H1 (cell line): Measurements from ENCODE around the gene METTL8. TPM values are rescaled to one million over a fixed set of nuclear protein-coding genes. Genes with fewer than 3 reads are reported as not detected.

Experiments
- CTCF ChIA-PET: fragments of 300-600 bp; sonication (Branson Sonifier 250); formaldehyde crosslinking; loops from one replicate; lab custom pipeline; 2021; ENCODE audit not compliant: partially characterized antibody; lab: Charles Lee
- POLR2A ChIA-PET: fragments of 300-600 bp; sonication (Branson Sonifier 250); formaldehyde crosslinking; loops from one replicate; lab custom pipeline; 2021; ENCODE audit warnings: inconsistent platforms; ENCODE audit not compliant: partially characterized antibody; lab: Charles Lee
- DNase-seq, 2 experiments: peaks; one replicate each; pipeline versions ENCODE4 v3.0.0 to v3.0.0-alpha.2; 2010 to 2022; ENCODE audit warnings: low spot score in 2 of 2, low read depth in 1 of 2, mixed read lengths in 1 of 2
- FAIRE-seq: peaks from 2 replicates; lab custom pipeline; 2011; peaks lifted over from hg19 to GRCh38; lab: Jason Lieb, UNC
- H2AFZ ChIP-seq: 2 replicates; pipeline ENCODE4 v1.8.1; 2012; ENCODE audit warnings: low read length, inconsistent platforms
- H2AK5ac ChIP-seq: 2 replicates; pipeline ENCODE4 v1.6.1; 2013; ENCODE audit warnings: low read depth, low read length
- H2BK120ac ChIP-seq: replicated peaks from 2 replicates; pipeline ENCODE3; 2013; ENCODE audit warnings: low read depth, low read length, inconsistent platforms
- H2BK12ac ChIP-seq: 2 replicates; pipeline ENCODE4 v1.6.1; 2013; ENCODE audit warnings: low read depth, low read length
- H2BK15ac ChIP-seq: 2 replicates; pipeline ENCODE4 v1.6.1; 2013; ENCODE audit warnings: low read length
- H2BK20ac ChIP-seq: 2 replicates; pipeline ENCODE4 v1.6.1; 2013; ENCODE audit warnings: low read length
- H2BK5ac ChIP-seq: 2 replicates; pipeline ENCODE4 v1.6.1; 2013; ENCODE audit warnings: low read depth, low read length
- H3K14ac ChIP-seq: 2 replicates; pipeline ENCODE4 v1.6.1; 2013; ENCODE audit warnings: inconsistent platforms; ENCODE audit not compliant: insufficient read length
- H3K18ac ChIP-seq: 2 replicates; pipeline ENCODE4 v1.6.1; 2013; ENCODE audit warnings: low read length; ENCODE audit errors: extremely low read depth
- H3K23ac ChIP-seq: 2 replicates; pipeline ENCODE4 v1.6.1; 2013; ENCODE audit warnings: inconsistent platforms; ENCODE audit not compliant: insufficient read length
- H3K23me2 ChIP-seq: 2 replicates; pipeline ENCODE4 v1.6.1; 2013; ENCODE audit warnings: low read depth, low read length
- H3K27ac ChIP-seq: 2 replicates; pipeline ENCODE4 v1.6.1; 2011; ENCODE audit warnings: low read depth, low read length, inconsistent platforms
- H3K27me3 ChIP-seq, 4 experiments: replicated peaks in 1 of 4; 1 replicate in 1 of 4; 2 replicates in 3 of 4; pipeline versions ENCODE4 v1.6.1 to v1.8.1; 2011 to 2013; ENCODE audit warnings: low read length in 3 of 4, mild to moderate bottlenecking in 3 of 4, inconsistent platforms in 2 of 4, mixed read lengths in 2 of 4, moderate library complexity in 1 of 4; ENCODE audit not compliant: control insufficient read depth in 3 of 4, insufficient read depth in 3 of 4; ENCODE audit errors: extremely low read depth in 1 of 4
- H3K36me3 ChIP-seq, 4 experiments: 2 replicates each; pipeline versions ENCODE4 v1.6.1 to v1.8.1; 2011 to 2013; ENCODE audit warnings: mild to moderate bottlenecking in 4 of 4, low read length in 3 of 4, moderate library complexity in 2 of 4, control low read depth in 1 of 4, inconsistent platforms in 1 of 4; ENCODE audit not compliant: insufficient read depth in 4 of 4, control insufficient read depth in 2 of 4
- H3K4ac ChIP-seq: replicated peaks from 2 replicates; pipeline ENCODE3; 2013; ENCODE audit warnings: low read length, low read depth, mixed read lengths, inconsistent platforms; ENCODE audit not compliant: insufficient read length
- H3K4me1 ChIP-seq, 4 experiments: replicated peaks in 1 of 4; 1 replicate in 1 of 4; 2 replicates in 3 of 4; pipeline versions ENCODE4 v1.6.1 to v1.8.1; 2011 to 2013; ENCODE audit warnings: low read length in 3 of 4, inconsistent platforms in 2 of 4, mixed read lengths in 1 of 4; ENCODE audit not compliant: insufficient read depth in 4 of 4, control insufficient read depth in 3 of 4
- H3K4me2 ChIP-seq, 2 experiments: 2 replicates each; pipeline versions ENCODE4 v1.6.1 to v1.8.1; 2011 to 2013; ENCODE audit warnings: low read depth in 2 of 2, low read length in 2 of 2, control low read depth in 1 of 2, inconsistent platforms in 1 of 2, mild to moderate bottlenecking in 1 of 2; ENCODE audit not compliant: insufficient read depth in 1 of 2
- H3K4me3 ChIP-seq, 4 experiments: fragments of 200-600, 300-600 bp in 1 of 4; sonication (generic), shearing (Covaris generic), sonication (Bioruptor Twin) in 1 of 4; 2 replicates each; pipeline versions ENCODE4 v1.5.1 to v1.8.1; 2011 to 2016; ENCODE audit warnings: low read length in 4 of 4, low read depth in 3 of 4, control low read depth in 2 of 4, inconsistent platforms in 2 of 4, mild to moderate bottlenecking in 2 of 4, mixed read lengths in 1 of 4, moderate library complexity in 1 of 4; ENCODE audit not compliant: insufficient read depth in 2 of 4; ENCODE audit errors: extremely low read depth in 1 of 4
- H3K56ac ChIP-seq: replicated peaks from 2 replicates; pipeline ENCODE3; 2013; ENCODE audit warnings: low read depth, mild to moderate bottlenecking, mixed read lengths, low read length, inconsistent platforms; ENCODE audit not compliant: insufficient read length
- H3K79me1 ChIP-seq: 2 replicates; pipeline ENCODE4 v1.6.1; 2013; ENCODE audit warnings: low read depth, low read length, control low read depth
- H3K79me2 ChIP-seq, 2 experiments: 2 replicates each; pipeline versions ENCODE4 v1.6.1 to v1.8.1; 2012 to 2013; ENCODE audit warnings: low read length in 2 of 2, mild to moderate bottlenecking in 2 of 2, inconsistent platforms in 1 of 2; ENCODE audit not compliant: insufficient read depth in 2 of 2, control insufficient read depth in 1 of 2
- H3K9ac ChIP-seq, 4 experiments: replicated peaks in 1 of 4; 1 replicate in 1 of 4; 2 replicates in 3 of 4; pipeline versions ENCODE4 v1.6.1 to v1.8.1; 2011 to 2013; ENCODE audit warnings: low read depth in 3 of 4, low read length in 3 of 4, control low read depth in 2 of 4, mild to moderate bottlenecking in 2 of 4, moderate library complexity in 2 of 4, inconsistent platforms in 1 of 4; ENCODE audit errors: extremely low read depth in 1 of 4
- H3K9me3 ChIP-seq, 2 experiments: 2 replicates each; pipeline versions ENCODE4 v1.6.1 to v1.8.1; 2012 to 2013; ENCODE audit warnings: mild to moderate bottlenecking in 2 of 2, moderate library complexity in 2 of 2, control low read depth in 1 of 2, inconsistent platforms in 1 of 2, low read depth in 1 of 2, low read length in 1 of 2, mixed read lengths in 1 of 2; ENCODE audit not compliant: insufficient read depth in 2 of 2
- H4K20me1 ChIP-seq, 2 experiments: replicated peaks in 1 of 2; 2 replicates each; pipeline versions ENCODE3 to v1.8.1; 2011 to 2013; ENCODE audit warnings: inconsistent platforms in 2 of 2, low read length in 2 of 2, mild to moderate bottlenecking in 1 of 2; ENCODE audit not compliant: insufficient read depth in 2 of 2, control insufficient read depth in 1 of 2
- H4K5ac ChIP-seq: 2 replicates; pipeline ENCODE4 v1.6.1; 2013; ENCODE audit warnings: low read length, low read depth, mixed read lengths, inconsistent platforms; ENCODE audit not compliant: insufficient read length
- H4K8ac ChIP-seq: 2 replicates; pipeline ENCODE4 v1.8.0; 2013; ENCODE audit warnings: mild to moderate bottlenecking, moderate library complexity, low read length, inconsistent platforms; ENCODE audit not compliant: insufficient read depth; ENCODE audit errors: extremely low read depth
- H4K91ac ChIP-seq: replicated peaks from 2 replicates; pipeline ENCODE3; 2013; ENCODE audit warnings: low read length, mixed read lengths, inconsistent platforms; ENCODE audit not compliant: insufficient read length
- ASH2L ChIP-seq: fragments of 200-600, 300-600 bp; sonication (generic); IDR thresholded peaks from one replicate; pipeline ENCODE4 v1.7.1; 2017; ENCODE audit warnings: low read length
- CBX5 ChIP-seq: fragments of 300-800, 300-1000 bp; sonication (generic); IDR thresholded peaks from 2 replicates; pipeline ENCODE4 v1.7.1; 2016; ENCODE audit warnings: antibody characterized with exemption, low read length, low read depth
- CTCF ChIP-seq, 3 experiments: IDR thresholded peaks; 1 replicate in 2 of 3; 2 replicates in 1 of 3; pipeline versions ENCODE4 v1.5.1 to v1.6.1; 2011; ENCODE audit warnings: low read length in 3 of 3, mild to moderate bottlenecking in 3 of 3, inconsistent platforms in 2 of 3, low read depth in 1 of 3, moderate library complexity in 1 of 3; ENCODE audit not compliant: insufficient read depth in 1 of 3; ENCODE audit errors: control extremely low read depth in 1 of 3
- EZH2 ChIP-seq: fragments of 200-600 bp; sonication (generic); IDR thresholded peaks from 2 replicates; pipeline ENCODE4 v1.7.1; 2012; ENCODE audit warnings: low read depth, mild to moderate bottlenecking, moderate library complexity, low read length, inconsistent platforms; ENCODE audit not compliant: severe bottlenecking
- GABPA ChIP-seq: IDR thresholded peaks from 2 replicates; pipeline ENCODE4 v1.6.1; 2011; ENCODE audit warnings: mild to moderate bottlenecking, low read length, moderate library complexity, borderline replicate concordance; ENCODE audit not compliant: insufficient read depth
- RFX5 ChIP-seq: IDR thresholded peaks from 2 replicates; pipeline ENCODE4 v1.6.1; 2011; ENCODE audit warnings: low read depth, low read length, improper control_type of control experiment, borderline replicate concordance
- SAP30 ChIP-seq: fragments of 300-600 bp; sonication (generic); IDR thresholded peaks from 2 replicates; pipeline ENCODE4 v1.7.1; 2012; ENCODE audit warnings: low read length, moderate library complexity, mild to moderate bottlenecking, inconsistent platforms; ENCODE audit not compliant: insufficient read depth, insufficient replicate concordance
- SIX5 ChIP-seq: IDR thresholded peaks from 2 replicates; pipeline ENCODE4 v1.6.1; 2011; ENCODE audit warnings: mild to moderate bottlenecking, low read depth, low read length
- SUZ12 ChIP-seq: fragments of 200-600 bp; sonication (generic); IDR thresholded peaks from 2 replicates; pipeline ENCODE4 v1.6.1; 2012; ENCODE audit warnings: mild to moderate bottlenecking, inconsistent platforms, low read length, moderate library complexity, mixed read lengths
- YY1 ChIP-seq: IDR thresholded peaks from 2 replicates; pipeline ENCODE4 v1.6.1; 2011; ENCODE audit warnings: low read depth, mild to moderate bottlenecking, low read length
- WGBS, 2 experiments: shearing (Covaris generic) in 1 of 2; methylation state at CpG; one replicate each; pipeline versions ENCODE4 v1.1.6 to v1.1.7; 2013 to 2015; ENCODE audit warnings: low lambda C conversion rate in 2 of 2, mixed read lengths in 2 of 2, inconsistent platforms in 1 of 2, low coverage in 1 of 2, missing lambda C conversion rate in 1 of 2; ENCODE audit not compliant: insufficient replicate concordance in 2 of 2, insufficient coverage in 1 of 2, insufficient read length in 1 of 2; ENCODE audit errors: extremely low coverage in 1 of 2, missing lambda C conversion rate in 1 of 2; 5-methylcytosine and 5-hydroxymethylcytosine counted together
- polyA plus RNA-seq, 7 experiments: library from polyadenylated mRNA; depleted of rRNA in 3 of 7; stranded (reverse) in 5 of 7; unstranded in 2 of 7; fragments of >200 nt in 5 of 7; fragments of 200-250 nt in 2 of 7; gene quantifications; 1 replicate in 5 of 7; 2 replicates in 1 of 7; 4 replicates in 1 of 7; pipeline versions ENCODE4 v1.2.1 to v1.2.3, GENCODE V29; 2011 to 2013; ENCODE audit warnings: missing spikeins in 2 of 7, mixed read lengths in 2 of 7
- total RNA-seq: library from RNA; stranded (reverse); fragmentation: NEBNext Ultra II Directional; extraction: Animal tissue kit (Norgen Biotek cat#: 25700); gene quantifications from 2 replicates; pipeline ENCODE4 v1.2.1, GENCODE V29; 2021

The METTL8 gene
- total and polyA plus RNA-seq, 2 of the 8 experiments (the other 6 are each of a cell fraction or from before 2014, with no cell fraction given): 17.6 to 79.7 TPM

DNA sequence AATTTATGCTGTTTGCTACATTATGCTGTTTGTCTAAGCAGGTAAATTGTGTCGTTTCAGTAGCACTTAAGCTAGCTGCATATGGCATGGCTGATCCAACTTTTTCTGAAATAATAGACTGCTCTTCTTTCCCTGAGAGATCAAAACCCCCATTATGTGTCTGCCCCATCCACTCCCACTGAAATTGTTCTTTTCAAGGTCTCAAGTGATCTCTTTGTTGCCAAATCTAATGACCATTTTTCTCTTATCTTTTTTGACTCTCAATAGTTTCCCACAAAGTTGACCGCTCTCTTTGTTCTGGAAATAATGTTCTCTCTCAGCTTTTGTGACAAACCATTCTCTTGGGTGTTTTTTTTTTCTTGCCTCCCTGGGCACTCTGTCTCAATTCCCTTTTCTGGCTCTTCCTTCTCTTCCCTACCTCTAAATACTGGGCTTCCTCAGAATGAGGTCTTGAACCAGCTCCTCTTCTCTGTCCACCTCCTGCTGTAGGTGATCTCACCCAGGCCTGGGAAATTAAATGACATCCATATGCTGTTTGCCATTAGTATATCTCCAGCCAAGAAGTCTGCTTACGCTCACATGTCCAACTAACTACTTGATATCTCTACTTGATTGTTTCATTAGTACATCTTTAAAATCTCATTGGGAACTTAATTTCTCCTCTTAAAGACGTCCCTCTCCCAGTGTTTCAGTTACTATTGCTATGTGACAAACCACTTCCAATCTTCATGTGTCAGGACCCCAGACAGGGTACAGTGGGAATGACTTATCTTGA, 165.7 kb downstream of the METTL8 start:
- CTCF ChIA-PET: interaction anchor here (1.4 kb wide), 1 partner anchor 18 kb away, joined by 4 read pairs; no protein-coding TSS in a partner anchor
- TF ChIP-seq CTCF (IDR thresholded peaks at IDR 0.05; ENCODE audit: control extremely low read depth in 1 of 3, insufficient read depth in 1 of 3, low read depth in 1 of 3, low read length in 3 of 3) (no peak), CBX5 (no peak), SUZ12 (no peak), RFX5 (no peak), SIX5 (no peak), ASH2L (no peak), SAP30 (no peak), EZH2 (no peak), YY1 (no peak), GABPA (no peak)

More for the DNA sequence above, 165.7 kb downstream of the METTL8 start:
- WGBS, 2 experiments: 92% methylated on average over 4 of the region's 4 CpGs; no CpG with 5 or more reads in 1 of the 2 experiments
- Histone ChIP-seq H3K23me2 (no peaks in the 10 kb centered on the region), H2BK20ac (no peak overlapping the region), H3K4me3 (no peak overlapping the region), H3K9me3 (no peaks in the 10 kb centered on the region), H3K9ac (no peak overlapping the region), H4K5ac (no peak overlapping the region), H4K8ac (no peak overlapping the region), H3K36me3 (no peaks in the 10 kb centered on the region), H2BK120ac (no peak overlapping the region), H3K14ac (no peak overlapping the region), H3K4me1 (peaks cover 0 to 3% (median 0%) of the 10 kb centered on the region in 4 experiments; a peak in 2 of 7 replicates), H2AFZ (no peak overlapping the region), H3K18ac (no peak overlapping the region), H2AK5ac (no peak overlapping the region), H2BK15ac (no peak overlapping the region), H2BK5ac (no peak overlapping the region), H3K27ac (no peak overlapping the region), H3K23ac (no peak overlapping the region), H3K56ac (no peak overlapping the region), H3K27me3 (no peaks in the 10 kb centered on the region), H3K4me2 (no peak overlapping the region), H3K79me1 (no peaks in the 10 kb centered on the region), H3K79me2 (no peaks in the 10 kb centered on the region), H2BK12ac (no peak overlapping the region), H3K4ac (no peak overlapping the region), H4K91ac (no peak overlapping the region), H4K20me1 (no peaks in the 10 kb centered on the region)
- POLR2A ChIA-PET: no interaction called here
- FAIRE-seq (no peak), DNase-seq (no peak)
